Measurements from ENCODE around the gene F10.

- TF ChIP-seq POLR2A (IDR thresholded peaks at IDR 0.05; ENCODE audit: low read depth, low read length) (no peak), TAF1 (IDR thresholded peaks at IDR 0.05; ENCODE audit: borderline replicate concordance, low read depth, low read length) (no peak), POLR2AphosphoS5 (IDR thresholded peaks at IDR 0.05; ENCODE audit: low read depth, low read length) (no peak)
Measured at GRCh38 chr13:113124211-113124970, 1.8 kb downstream of the F10 start.
